ENCODE measurements around the gene ADAMTS19. TPM values are rescaled to one million over a fixed set of nuclear protein-coding genes. Genes with fewer than 3 reads are reported as not detected.

ADAMTS19 gene
- total and polyA plus RNA-seq, 2 of the 13 experiments (the other 11 are each of a cell fraction or from before 2014, with no cell fraction given): not detected

DNA sequence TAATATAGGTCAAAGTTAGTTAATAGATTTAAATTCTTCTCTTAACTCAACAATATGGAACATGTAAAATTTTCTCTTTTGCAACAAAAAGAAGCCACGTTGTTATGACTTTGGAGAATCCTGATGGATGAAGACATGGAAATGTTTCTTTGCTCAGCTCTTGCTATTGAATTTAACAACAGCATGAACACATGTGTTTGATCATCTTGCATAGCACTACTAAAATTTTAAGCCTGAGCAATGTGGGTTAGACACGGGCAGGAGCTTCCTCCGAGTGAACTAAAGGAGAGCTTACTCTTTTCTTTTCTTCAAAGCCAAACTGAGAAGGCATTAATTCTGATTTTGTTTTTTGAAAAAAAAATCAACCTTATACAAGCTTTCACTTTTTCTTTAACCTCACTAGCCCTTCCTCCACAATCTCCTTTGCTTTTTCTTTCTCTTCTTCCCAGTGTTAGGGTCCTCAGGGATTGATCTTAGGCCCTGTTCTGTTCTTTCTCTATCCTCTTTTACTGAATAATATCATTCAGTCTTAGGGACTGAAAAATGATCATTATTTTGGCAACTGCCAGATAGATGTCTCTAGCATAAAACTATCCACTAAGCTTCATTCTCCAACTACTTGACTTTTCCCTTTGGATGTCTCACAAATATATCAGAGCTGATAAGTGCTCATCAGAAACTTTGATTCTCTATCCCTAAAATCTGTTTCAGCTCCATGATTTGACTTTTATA, 36.9 kb downstream of the ADAMTS19 start (continued):
- no peak for TF ChIP-seq ARID5B (CRISPR knock-in tag; IDR thresholded peaks at IDR 0.05)
- no peak for TF ChIP-seq ZSCAN9 (CRISPR knock-in tag; IDR thresholded peaks at IDR 0.05; ENCODE audit: borderline replicate concordance)
- no peak for TF ChIP-seq CSRNP1 (CRISPR knock-in tag; IDR thresholded peaks at IDR 0.05)
- TF ChIP-seq EED (CRISPR knock-in tag; IDR thresholded peaks at IDR 0.05): no peak
- TF ChIP-seq, protein P1, sequence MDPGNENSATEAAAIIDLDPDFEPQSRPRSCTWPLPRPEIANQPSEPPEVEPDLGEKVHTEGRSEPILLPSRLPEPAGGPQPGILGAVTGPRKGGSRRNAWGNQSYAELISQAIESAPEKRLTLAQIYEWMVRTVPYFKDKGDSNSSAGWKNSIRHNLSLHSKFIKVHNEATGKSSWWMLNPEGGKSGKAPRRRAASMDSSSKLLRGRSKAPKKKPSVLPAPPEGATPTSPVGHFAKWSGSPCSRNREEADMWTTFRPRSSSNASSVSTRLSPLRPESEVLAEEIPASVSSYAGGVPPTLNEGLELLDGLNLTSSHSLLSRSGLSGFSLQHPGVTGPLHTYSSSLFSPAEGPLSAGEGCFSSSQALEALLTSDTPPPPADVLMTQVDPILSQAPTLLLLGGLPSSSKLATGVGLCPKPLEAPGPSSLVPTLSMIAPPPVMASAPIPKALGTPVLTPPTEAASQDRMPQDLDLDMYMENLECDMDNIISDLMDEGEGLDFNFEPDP (CRISPR knock-in tag; conservative IDR thresholded peaks at IDR 0.05): no peak
- TF ChIP-seq KDM2A (CRISPR knock-in tag; IDR thresholded peaks at IDR 0.05; ENCODE audit: borderline replicate concordance, low read depth): no peak
- TF ChIP-seq PLRG1 (conservative IDR thresholded peaks at IDR 0.05): no peak
- no peak for TF ChIP-seq HNRNPK (IDR thresholded peaks at IDR 0.05; ENCODE audit: low read depth, low read length, poor library complexity, severe bottlenecking)
- TF ChIP-seq THYN1 (CRISPR knock-in tag; IDR thresholded peaks at IDR 0.05; ENCODE audit: borderline replicate concordance, low read depth): no peak

Data from HepG2 (cell line).